ENCODE data around the gene PLA2G2D.

- TF ChIP-seq CTCF (IDR thresholded peaks at IDR 0.05), result no peak
- no peak for TF ChIP-seq EP300 (IDR thresholded peaks at IDR 0.05)
Observed at GRCh38 chr1:20153000-20153418, 33.7 kb upstream of the PLA2G2D start.
